NT2/D1 (cell line): ENCODE data around the gene PALD1.

ENCODE experiments used
- SUZ12 ChIP-seq: IDR thresholded peaks from 2 replicates; pipeline ENCODE4 v1.6.1; 2011; ENCODE audit not compliant: insufficient read length, insufficient read depth; ENCODE audit errors: extremely low read depth
- YY1 ChIP-seq: IDR thresholded peaks from 2 replicates; pipeline ENCODE4 v1.6.1; 2011; ENCODE audit not compliant: insufficient read length, insufficient read depth

DNA sequence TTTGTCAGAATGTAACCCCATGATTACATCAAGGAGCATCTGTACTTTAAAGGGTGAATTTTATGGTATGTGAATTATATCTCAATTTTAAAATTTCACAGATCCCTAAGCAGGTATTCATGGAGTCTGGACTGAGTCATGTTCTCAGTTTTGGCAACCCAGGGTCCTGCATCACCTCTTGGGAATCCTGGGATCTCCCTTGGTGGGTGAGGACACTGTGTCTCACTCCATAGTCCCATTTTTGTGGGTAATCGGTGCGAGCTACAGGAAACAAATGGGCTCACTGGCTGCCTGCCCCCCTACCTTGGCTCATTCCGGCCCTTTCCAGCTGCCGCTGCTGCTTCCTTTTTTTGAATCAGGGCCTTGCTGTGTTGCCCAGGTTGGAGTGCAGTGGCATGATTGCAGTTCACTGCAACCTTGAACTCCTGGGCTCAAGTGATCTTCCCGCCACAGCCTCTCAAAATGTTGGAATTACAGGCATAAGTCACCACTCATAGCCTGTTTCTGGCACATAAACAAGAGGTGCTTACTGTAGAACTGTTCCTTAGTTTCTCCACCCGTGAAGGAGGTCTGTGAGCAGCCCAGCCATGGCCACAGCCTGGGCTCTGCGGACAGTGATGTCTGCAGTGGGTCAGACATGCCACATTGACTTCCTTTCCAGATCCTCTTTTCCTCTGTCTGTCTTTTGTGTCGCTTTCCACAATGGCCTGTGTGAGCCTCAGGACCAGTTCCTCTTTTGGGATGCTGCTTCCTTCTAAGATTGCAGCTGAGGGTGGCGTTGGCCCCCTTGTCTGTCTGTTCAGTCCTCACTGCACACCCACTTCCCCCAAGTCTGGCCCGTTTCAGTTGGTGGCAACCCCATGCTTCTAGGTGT lies 14.5 kb downstream of the PALD1 start:
- no peak for TF ChIP-seq SUZ12
- TF ChIP-seq YY1, result no peak
